Measurements from ENCODE around the gene MAGI2.

The MAGI2 gene

DNA sequence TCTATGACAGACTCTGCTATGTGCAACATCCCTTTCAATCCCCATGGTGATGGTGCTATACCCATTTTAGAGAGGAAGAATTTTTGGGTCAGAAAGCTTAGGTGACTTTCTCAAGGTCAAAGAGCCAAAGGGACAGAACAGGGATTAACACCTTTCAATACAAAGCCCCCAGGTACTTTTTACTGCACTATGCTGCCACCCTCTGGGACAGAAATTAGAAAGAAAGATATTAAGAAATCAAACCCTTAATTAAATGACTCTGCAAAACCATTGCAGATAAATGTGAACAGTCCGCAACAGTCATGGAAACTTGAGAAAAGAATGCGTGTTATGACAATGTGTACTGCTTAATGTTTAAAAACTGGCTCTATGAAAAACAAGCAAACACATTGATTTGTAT is 673.7 kb downstream of the MAGI2 start:
- no peaks in the 10 kb centered on the region for H3K9me2 ChIP-seq (replicated peaks; ENCODE audit: low read depth, low read length)
- no peak overlapping the region for H3K9ac ChIP-seq (ENCODE audit: low read depth, low read length, poor library complexity, severe bottlenecking)
- H3K27me3 ChIP-seq (ENCODE audit: insufficient read depth, low read length, poor library complexity, severe bottlenecking) = no peaks in the 10 kb centered on the region
- no peaks in the 10 kb centered on the region for H4K20me1 ChIP-seq (ENCODE audit: insufficient read depth, low read length, poor library complexity, severe bottlenecking)
- H3K9me3 ChIP-seq (ENCODE audit: insufficient read depth, low read depth, low read length) = no peaks in the 10 kb centered on the region
- TF ChIP-seq, protein P1, sequence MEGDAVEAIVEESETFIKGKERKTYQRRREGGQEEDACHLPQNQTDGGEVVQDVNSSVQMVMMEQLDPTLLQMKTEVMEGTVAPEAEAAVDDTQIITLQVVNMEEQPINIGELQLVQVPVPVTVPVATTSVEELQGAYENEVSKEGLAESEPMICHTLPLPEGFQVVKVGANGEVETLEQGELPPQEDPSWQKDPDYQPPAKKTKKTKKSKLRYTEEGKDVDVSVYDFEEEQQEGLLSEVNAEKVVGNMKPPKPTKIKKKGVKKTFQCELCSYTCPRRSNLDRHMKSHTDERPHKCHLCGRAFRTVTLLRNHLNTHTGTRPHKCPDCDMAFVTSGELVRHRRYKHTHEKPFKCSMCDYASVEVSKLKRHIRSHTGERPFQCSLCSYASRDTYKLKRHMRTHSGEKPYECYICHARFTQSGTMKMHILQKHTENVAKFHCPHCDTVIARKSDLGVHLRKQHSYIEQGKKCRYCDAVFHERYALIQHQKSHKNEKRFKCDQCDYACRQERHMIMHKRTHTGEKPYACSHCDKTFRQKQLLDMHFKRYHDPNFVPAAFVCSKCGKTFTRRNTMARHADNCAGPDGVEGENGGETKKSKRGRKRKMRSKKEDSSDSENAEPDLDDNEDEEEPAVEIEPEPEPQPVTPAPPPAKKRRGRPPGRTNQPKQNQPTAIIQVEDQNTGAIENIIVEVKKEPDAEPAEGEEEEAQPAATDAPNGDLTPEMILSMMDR (conservative IDR thresholded peaks at IDR 0.05; ENCODE audit: low read length) = no peak; the same call in 1 of the 2 replicates
- TF ChIP-seq EZH2phosphoT487 (IDR thresholded peaks at IDR 0.05; ENCODE audit: borderline replicate concordance) = no peak
- no peaks in the 10 kb centered on the region for H3F3A ChIP-seq (ENCODE audit: low read depth)
- H3K79me2 ChIP-seq (ENCODE audit: insufficient read depth, low read length) = no peaks in the 10 kb centered on the region
- no peak overlapping the region for H2AFZ ChIP-seq (ENCODE audit: low read length)
- H3K4me3 ChIP-seq (ENCODE audit: low read length, poor library complexity, severe bottlenecking) = no peak overlapping the region
- H3K36me3 ChIP-seq (ENCODE audit: insufficient read depth, low read length) = no peaks in the 10 kb centered on the region
- H3K4me1 ChIP-seq (ENCODE audit: insufficient read depth, low read length, poor library complexity, severe bottlenecking) = no peaks in the 10 kb centered on the region
- H3K4me2 ChIP-seq (ENCODE audit: low read depth, low read length, poor library complexity, severe bottlenecking) = no peak overlapping the region

DNA sequence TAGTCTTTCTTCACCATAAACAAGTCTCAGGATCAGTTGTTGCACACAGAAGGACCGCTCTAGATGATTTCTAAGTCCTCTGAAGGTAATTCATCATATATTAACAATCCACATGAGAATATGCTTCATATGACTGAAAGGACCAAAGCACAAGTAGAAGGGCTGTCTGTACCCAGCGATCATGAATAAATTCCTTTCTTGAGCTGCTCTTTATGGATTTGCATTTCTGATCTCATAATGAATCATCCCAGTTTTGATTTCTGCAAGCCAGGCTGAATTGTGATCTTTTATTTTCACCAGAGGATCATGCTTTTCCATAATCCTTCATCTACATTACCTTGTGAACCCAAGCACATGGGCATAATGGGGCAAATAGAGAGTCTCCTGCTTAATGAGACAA is 675.6 kb downstream of the MAGI2 start:
- Histone ChIP-seq H3K27me3 (ENCODE audit: insufficient read depth, low read length, poor library complexity, severe bottlenecking) (no peaks in the 10 kb centered on the region), H3K9me2 (replicated peaks; ENCODE audit: low read depth, low read length) (no peaks in the 10 kb centered on the region), H3K36me3 (ENCODE audit: insufficient read depth, low read length) (no peaks in the 10 kb centered on the region), H3F3A (ENCODE audit: low read depth) (no peaks in the 10 kb centered on the region), H2AFZ (ENCODE audit: low read length) (no peak overlapping the region), H3K79me2 (ENCODE audit: insufficient read depth, low read length) (no peaks in the 10 kb centered on the region), H3K4me3 (ENCODE audit: low read length, poor library complexity, severe bottlenecking) (no peak overlapping the region), H3K9me3 (ENCODE audit: insufficient read depth, low read depth, low read length) (no peaks in the 10 kb centered on the region), H3K4me1 (ENCODE audit: insufficient read depth, low read length, poor library complexity, severe bottlenecking) (no peaks in the 10 kb centered on the region), H3K4me2 (ENCODE audit: low read depth, low read length, poor library complexity, severe bottlenecking) (no peak overlapping the region), H3K9ac (ENCODE audit: low read depth, low read length, poor library complexity, severe bottlenecking) (no peak overlapping the region), H4K20me1 (ENCODE audit: insufficient read depth, low read length, poor library complexity, severe bottlenecking) (no peaks in the 10 kb centered on the region)
- TF ChIP-seq EZH2phosphoT487 (IDR thresholded peaks at IDR 0.05; ENCODE audit: borderline replicate concordance) = no peak
- TF ChIP-seq, protein P1 (conservative IDR thresholded peaks at IDR 0.05; ENCODE audit: low read length) = no peak

DNA sequence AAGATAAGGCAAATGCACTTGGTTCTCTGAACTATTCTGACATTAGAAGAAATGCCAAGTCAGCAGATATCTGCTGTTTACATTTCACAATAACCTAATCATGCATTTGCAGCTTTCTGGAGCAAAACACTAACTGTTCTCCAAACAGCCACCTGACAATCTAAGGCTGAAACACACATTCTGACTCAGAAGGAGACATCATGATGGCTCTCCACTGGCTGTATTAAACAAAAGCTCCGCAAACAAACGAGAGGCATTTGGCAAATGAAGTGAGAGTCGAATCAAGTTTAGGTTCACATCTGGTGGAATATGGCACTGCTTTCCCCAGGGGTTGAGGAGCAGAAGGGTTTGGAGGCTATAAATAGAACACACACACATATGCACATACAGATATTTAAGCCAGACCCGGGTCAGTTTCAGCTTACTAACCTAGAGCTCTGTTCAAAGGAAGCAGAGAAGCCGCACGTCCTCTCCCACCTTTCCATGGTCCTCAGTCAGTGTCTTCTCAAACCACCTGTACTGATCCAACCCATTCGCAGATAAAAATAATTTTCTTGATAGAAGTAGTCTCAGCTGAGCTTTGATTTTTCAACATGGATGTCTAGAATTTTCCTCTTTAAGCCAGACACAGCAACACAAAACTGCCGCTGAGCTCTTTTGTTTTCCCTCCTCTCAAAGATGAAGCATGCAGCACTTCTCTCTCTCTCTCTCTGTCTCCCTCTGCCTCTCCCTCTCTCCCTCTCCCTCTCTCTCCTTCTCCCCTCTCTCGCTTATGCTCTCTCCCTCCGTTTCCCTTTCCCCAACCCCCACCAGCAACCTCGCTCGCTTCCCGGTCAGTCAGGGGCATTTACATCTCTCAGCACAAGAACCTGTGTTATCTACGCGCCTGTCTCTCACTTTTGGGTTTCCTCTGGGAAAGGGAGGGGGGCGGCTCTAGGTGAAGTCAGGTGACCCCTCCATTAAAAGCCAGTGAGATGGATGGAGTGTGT is 682.8 kb downstream of the MAGI2 start:
- no peaks in the 10 kb centered on the region for H3K27me3 ChIP-seq (ENCODE audit: insufficient read depth, low read length, poor library complexity, severe bottlenecking)
- no peaks in the 10 kb centered on the region for H3K4me1 ChIP-seq (ENCODE audit: insufficient read depth, low read length, poor library complexity, severe bottlenecking)
- H3K79me2 ChIP-seq (ENCODE audit: insufficient read depth, low read length) = no peaks in the 10 kb centered on the region
- H3K36me3 ChIP-seq (ENCODE audit: insufficient read depth, low read length) = no peaks in the 10 kb centered on the region
- no peaks in the 10 kb centered on the region for H3K9me2 ChIP-seq (replicated peaks; ENCODE audit: low read depth, low read length)
- H3K9ac ChIP-seq (ENCODE audit: low read depth, low read length, poor library complexity, severe bottlenecking) = no peak overlapping the region
- H2AFZ ChIP-seq (ENCODE audit: low read length) = no peak overlapping the region
- H4K20me1 ChIP-seq (ENCODE audit: insufficient read depth, low read length, poor library complexity, severe bottlenecking) = no peaks in the 10 kb centered on the region
- TF ChIP-seq, protein P1 (conservative IDR thresholded peaks at IDR 0.05; ENCODE audit: low read length) = no peak
- TF ChIP-seq EZH2phosphoT487 (IDR thresholded peaks at IDR 0.05; ENCODE audit: borderline replicate concordance) = no peak
- H3K9me3 ChIP-seq (ENCODE audit: insufficient read depth, low read depth, low read length) = no peaks in the 10 kb centered on the region
- H3F3A ChIP-seq (ENCODE audit: low read depth) = no peaks in the 10 kb centered on the region
- H3K4me2 ChIP-seq (ENCODE audit: low read depth, low read length, poor library complexity, severe bottlenecking) = no peak overlapping the region
- H3K4me3 ChIP-seq (ENCODE audit: low read length, poor library complexity, severe bottlenecking) = no peak overlapping the region

Data from Loucy (cell line).